Lower lobe of right lung (tissue), 2 donors: ENCODE data around the gene ARID1B. TPM values are rescaled to one million over a fixed set of nuclear protein-coding genes. Genes with fewer than 3 reads are reported as not detected.

ENCODE experiments used
- ATAC-seq, 2 donors: fragments of 200-7000 bp; cut with Tn5 transposase; one replicate each; pipeline ENCODE4 v1.9.1; 2020 to 2022; ENCODE audit warnings: mild to moderate bottlenecking in 2 of 2, moderate library complexity in 2 of 2
- DNase-seq: peaks from one replicate; pipeline ENCODE4 v3.0.0-alpha.2; 2020
- H3K27ac ChIP-seq: fragments of 200-600 bp; one replicate; pipeline ENCODE4 v1.8.0; 2022
- H3K27me3 ChIP-seq: fragments of 200-600 bp; one replicate; pipeline ENCODE4 v1.8.0; 2022; ENCODE audit warnings: low read depth
- H3K36me3 ChIP-seq: fragments of 200-600 bp; one replicate; pipeline ENCODE4 v1.8.0; 2022; ENCODE audit warnings: mild to moderate bottlenecking
- H3K4me1 ChIP-seq: fragments of 200-600 bp; one replicate; pipeline ENCODE4 v1.8.0; 2022
- H3K4me3 ChIP-seq: fragments of 200-600 bp; one replicate; pipeline ENCODE4 v1.8.0; 2022; ENCODE audit warnings: mild to moderate bottlenecking
- H3K9me3 ChIP-seq: fragments of 200-600 bp; one replicate; pipeline ENCODE4 v1.8.0; 2022
- intact Hi-C: fragments of 100-400 bp; cut with DNase I; formaldehyde crosslinking; loops from one replicate; pipeline ENCODE4 v1.11.0; 2022
- total RNA-seq: library from RNA; stranded (reverse); fragmentation: NEBNext Ultra II Directional; extraction: Animal tissue kit (Norgen Biotek cat#: 25700); gene quantifications from one replicate; pipeline ENCODE4 v1.2.1, GENCODE V29; 2021
- TF ChIP-seq, protein P1 (sequence below): fragments of 200-600 bp; IDR thresholded peaks from one replicate; pipeline ENCODE4 v1.8.0; 2022; ENCODE audit warnings: antibody characterized with exemption, mild to moderate bottlenecking
- donor health status: DM: no; HTN: yes; CAD: no; lungs with severe emphysema.

The ARID1B gene
- total RNA-seq, 1 donor from 2014 or later, result 95.5 TPM

- Histone ChIP-seq H3K36me3 (no peaks in the 10 kb centered on the region), H3K27me3 (peaks cover 31% of the 10 kb centered on the region), H3K9me3 (no peaks in the 10 kb centered on the region), H3K4me3 (no peak overlapping the region), H3K4me1 (peaks cover 22% of the 10 kb centered on the region), H3K27ac (no peak overlapping the region)
- ATAC-seq, result no peak
- TF ChIP-seq, protein P1, sequence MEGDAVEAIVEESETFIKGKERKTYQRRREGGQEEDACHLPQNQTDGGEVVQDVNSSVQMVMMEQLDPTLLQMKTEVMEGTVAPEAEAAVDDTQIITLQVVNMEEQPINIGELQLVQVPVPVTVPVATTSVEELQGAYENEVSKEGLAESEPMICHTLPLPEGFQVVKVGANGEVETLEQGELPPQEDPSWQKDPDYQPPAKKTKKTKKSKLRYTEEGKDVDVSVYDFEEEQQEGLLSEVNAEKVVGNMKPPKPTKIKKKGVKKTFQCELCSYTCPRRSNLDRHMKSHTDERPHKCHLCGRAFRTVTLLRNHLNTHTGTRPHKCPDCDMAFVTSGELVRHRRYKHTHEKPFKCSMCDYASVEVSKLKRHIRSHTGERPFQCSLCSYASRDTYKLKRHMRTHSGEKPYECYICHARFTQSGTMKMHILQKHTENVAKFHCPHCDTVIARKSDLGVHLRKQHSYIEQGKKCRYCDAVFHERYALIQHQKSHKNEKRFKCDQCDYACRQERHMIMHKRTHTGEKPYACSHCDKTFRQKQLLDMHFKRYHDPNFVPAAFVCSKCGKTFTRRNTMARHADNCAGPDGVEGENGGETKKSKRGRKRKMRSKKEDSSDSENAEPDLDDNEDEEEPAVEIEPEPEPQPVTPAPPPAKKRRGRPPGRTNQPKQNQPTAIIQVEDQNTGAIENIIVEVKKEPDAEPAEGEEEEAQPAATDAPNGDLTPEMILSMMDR, result no peak
- intact Hi-C loops, result no loop called here
- DNase-seq, result no peak
These were observed 456.5 kb downstream of the ARID1B start for GRCh38 chr6:157233686-157234085.

- ATAC-seq, result peak; percentile 79 to 80
- no peaks in the 10 kb centered on the region for H3K9me3 ChIP-seq
- no peak for DNase-seq
- intact Hi-C loops, result no loop called here
- H3K4me1 ChIP-seq, result peaks cover 22% of the 10 kb centered on the region
- H3K4me3 ChIP-seq, result peak overlapping the region; percentile 55
- H3K27ac ChIP-seq, result peak overlapping the region; percentile 46
- TF ChIP-seq, protein P1, result peak; percentile 53
- H3K36me3 ChIP-seq, result no peaks in the 10 kb centered on the region
- H3K27me3 ChIP-seq, result peaks cover 31% of the 10 kb centered on the region
These were observed 458.4 kb downstream of the ARID1B start for GRCh38 chr6:157235600-157236039.

GRCh38 chr6:157236040-157236725 is 459.0 kb downstream of the ARID1B start:
- H3K36me3 ChIP-seq, result no peaks in the 10 kb centered on the region
- peaks cover 31% of the 10 kb centered on the region for H3K27me3 ChIP-seq
- TF ChIP-seq, protein P1, result no peak
- peak; percentile 65 for ATAC-seq
- H3K9me3 ChIP-seq, result no peaks in the 10 kb centered on the region
- intact Hi-C loops, result no loop called here
- H3K4me3 ChIP-seq, result peak overlapping the region; percentile 55
- DNase-seq, result no peak
- H3K4me1 ChIP-seq, result peaks cover 22% of the 10 kb centered on the region
- H3K27ac ChIP-seq, result peak overlapping the region; percentile 46

- Histone ChIP-seq H3K4me3 (no peak overlapping the region), H3K4me1 (peaks cover 22% of the 10 kb centered on the region), H3K27me3 (peaks cover 31% of the 10 kb centered on the region), H3K9me3 (no peaks in the 10 kb centered on the region), H3K36me3 (no peaks in the 10 kb centered on the region), H3K27ac (no peak overlapping the region)
- TF ChIP-seq, protein P1, result no peak
- ATAC-seq (no peak), DNase-seq (no peak)
- intact Hi-C loops, result no loop called here
These were observed 461.2 kb downstream of the ARID1B start for GRCh38 chr6:157238346-157238745.

DNA sequence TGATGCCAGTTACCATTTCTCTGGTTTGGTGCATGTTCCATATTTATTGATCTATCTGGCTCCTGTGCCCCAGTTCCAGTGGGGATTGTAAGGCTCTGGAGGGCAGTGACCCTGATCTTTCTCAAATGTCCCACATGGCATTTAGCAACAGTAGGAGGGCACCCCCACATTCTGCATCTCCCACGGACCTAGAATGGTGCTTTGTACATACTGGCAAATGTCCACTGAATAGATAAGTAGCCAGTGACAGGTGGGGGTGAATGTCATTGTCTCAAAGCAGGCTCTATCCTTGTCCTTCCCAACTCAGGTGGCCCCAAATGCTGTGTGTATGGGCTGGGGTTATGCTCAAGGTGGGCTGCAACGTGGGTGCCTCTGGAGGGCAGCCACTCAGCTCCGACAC is 462.0 kb downstream of the ARID1B start:
- TF ChIP-seq, protein P1, result no peak
- Histone ChIP-seq H3K4me3 (no peak overlapping the region), H3K4me1 (peaks cover 22% of the 10 kb centered on the region), H3K27me3 (peaks cover 29% of the 10 kb centered on the region), H3K9me3 (no peaks in the 10 kb centered on the region), H3K36me3 (no peaks in the 10 kb centered on the region), H3K27ac (no peak overlapping the region)
- intact Hi-C loops, result no loop called here
- DNase-seq, result no peak
- ATAC-seq, result no peak
